Measurements from ENCODE around the gene SLC47A1. TPM values are rescaled to one million over a fixed set of nuclear protein-coding genes. Genes with fewer than 3 reads are reported as not detected.
"Not testable (repeated sequence)": the region's sequence is repeated elsewhere in the genome, so short reads cannot be mapped to it uniquely, and the experiment has no call there.

Gene SLC47A1
- total and polyA plus RNA-seq, 2 of the 4 experiments (the other 2 are of a cell fraction), result not detected

- H2BK120ac ChIP-seq (ENCODE audit: low read depth, low read length); POLR2A ChIA-PET (ENCODE audit: unreplicated experiment); H4K8ac ChIP-seq (ENCODE audit: low read depth in 2 of 2, low read length in 2 of 2); H4K20me1 ChIP-seq (ENCODE audit: insufficient read depth, low read length); CTCF ChIA-PET; H3K14ac ChIP-seq (replicated peaks; ENCODE audit: low read depth, low read length); DNase-seq; H3K9ac ChIP-seq (ENCODE audit: low read depth, low read length); H4K91ac ChIP-seq (ENCODE audit: insufficient read depth, low read depth, low read length); H2AFZ ChIP-seq (replicated peaks; ENCODE audit: low read length, poor library complexity); H2BK20ac ChIP-seq (ENCODE audit: low read depth, low read length); H3K23ac ChIP-seq (ENCODE audit: low read depth, low read length); H3K4me3 ChIP-seq (ENCODE audit: insufficient read depth, low read depth, low read length); H2BK15ac ChIP-seq (ENCODE audit: low read depth, low read length); dilution Hi-C loops (cut with HindIII; ENCODE audit: low sequenced_read_pairs, unreplicated experiment); H3K9me1 ChIP-seq (ENCODE audit: insufficient read depth, low read length); H3K27ac ChIP-seq (ENCODE audit: insufficient read depth, low read length); H3K18ac ChIP-seq (ENCODE audit: low read depth, low read length); H2AK9ac ChIP-seq (replicated peaks; ENCODE audit: low read depth, low read length, poor library complexity); H3K56ac ChIP-seq (ENCODE audit: extremely low read depth, insufficient read depth, low read length); H3K4ac ChIP-seq (ENCODE audit: low read depth, low read length); ATAC-seq (ENCODE audit: low read depth); H2BK5ac ChIP-seq (ENCODE audit: low read depth, low read length, poor library complexity, severe bottlenecking); H3K4me1 ChIP-seq (ENCODE audit: control insufficient read depth, insufficient read depth, low read length); H3K4me2 ChIP-seq (ENCODE audit: low read depth, low read length); intact Hi-C loops (cut with micrococcal nuclease); BruUV-seq (replicated peaks); H4K5ac ChIP-seq (ENCODE audit: low read depth, low read length); H3K9me3 ChIP-seq (ENCODE audit: control insufficient read depth, insufficient read depth, low read length); H3K36me3 ChIP-seq (ENCODE audit: control insufficient read depth, insufficient read depth, low read length); H3K79me1 ChIP-seq (ENCODE audit: low read depth in 1 of 2, low read length in 2 of 2); H2AK5ac ChIP-seq (ENCODE audit: low read depth, low read length): not testable (repeated sequence)
- in situ Hi-C loops (cut with MboI; ENCODE audit: low sequenced_read_pairs), result loop anchor here (5.0 kb wide), 1 partner anchor 243 kb away; no protein-coding TSS in a partner anchor
- WGBS, 2 experiments (ENCODE audit: extremely low coverage in 2 of 2, insufficient read length in 1 of 2), result 42% methylated on average over 3 of the region's 13 CpGs; no CpG with 5 or more reads in 1 of the 2 experiments
- peaks cover 18% of the 10 kb centered on the region for H3K27me3 ChIP-seq (ENCODE audit: control insufficient read depth, insufficient read depth, low read length)
These were observed 14.0 kb upstream of the SLC47A1 start for GRCh38 chr17:19519388-19520291.

Measured in IMR-90 (cell line).